Neuron (in vitro differentiated cells): ENCODE data around the gene KIRREL3.

ENCODE experiments used
- H2AFZ ChIP-seq: one replicate; pipeline ENCODE4 v1.6.1; 2013; ENCODE audit warnings: low read depth, mild to moderate bottlenecking, inconsistent platforms, low read length, moderate library complexity
- H3K27me3 ChIP-seq: one replicate; pipeline ENCODE4 v1.6.1; 2013; ENCODE audit warnings: low read length; ENCODE audit not compliant: insufficient read depth
- H3K36me3 ChIP-seq: one replicate; pipeline ENCODE4 v1.6.1; 2013; ENCODE audit warnings: low read length; ENCODE audit not compliant: insufficient read depth
- H3K4me1 ChIP-seq: one replicate; pipeline ENCODE4 v1.6.1; 2013; ENCODE audit warnings: low read length; ENCODE audit not compliant: insufficient read depth
- H3K4me3 ChIP-seq: 2 replicates; pipeline ENCODE4 v1.5.1; 2013; ENCODE audit warnings: mild to moderate bottlenecking, low read length, moderate library complexity
- H3K9me3 ChIP-seq: one replicate; pipeline ENCODE4 v1.6.1; 2013; ENCODE audit warnings: low read length

Gene KIRREL3

DNA sequence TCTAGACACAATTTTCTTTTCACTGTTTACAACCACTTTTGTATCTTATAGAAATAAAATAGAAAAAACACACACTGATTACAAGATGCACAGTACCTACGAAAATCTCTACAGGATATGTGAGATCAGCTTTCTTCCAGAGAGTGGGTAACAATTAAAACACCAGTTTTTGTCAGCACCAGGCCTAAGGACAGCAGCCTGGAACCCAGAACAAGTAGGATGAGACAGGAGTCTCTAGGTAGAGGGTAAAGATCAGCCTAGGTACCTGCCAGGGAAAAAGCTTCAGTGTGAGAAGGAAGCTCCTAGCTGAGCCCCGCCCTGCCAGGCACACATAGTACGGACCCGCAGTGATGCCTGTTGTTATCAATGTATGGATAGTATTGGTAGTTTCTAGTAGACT is 61.9 kb downstream of the KIRREL3 start:
- no peaks in the 10 kb centered on the region for H3K27me3 ChIP-seq
- no peaks in the 10 kb centered on the region for H3K9me3 ChIP-seq
- H2AFZ ChIP-seq = no peak overlapping the region
- no peaks in the 10 kb centered on the region for H3K4me1 ChIP-seq
- no peak overlapping the region for H3K4me3 ChIP-seq
- no peaks in the 10 kb centered on the region for H3K36me3 ChIP-seq

DNA sequence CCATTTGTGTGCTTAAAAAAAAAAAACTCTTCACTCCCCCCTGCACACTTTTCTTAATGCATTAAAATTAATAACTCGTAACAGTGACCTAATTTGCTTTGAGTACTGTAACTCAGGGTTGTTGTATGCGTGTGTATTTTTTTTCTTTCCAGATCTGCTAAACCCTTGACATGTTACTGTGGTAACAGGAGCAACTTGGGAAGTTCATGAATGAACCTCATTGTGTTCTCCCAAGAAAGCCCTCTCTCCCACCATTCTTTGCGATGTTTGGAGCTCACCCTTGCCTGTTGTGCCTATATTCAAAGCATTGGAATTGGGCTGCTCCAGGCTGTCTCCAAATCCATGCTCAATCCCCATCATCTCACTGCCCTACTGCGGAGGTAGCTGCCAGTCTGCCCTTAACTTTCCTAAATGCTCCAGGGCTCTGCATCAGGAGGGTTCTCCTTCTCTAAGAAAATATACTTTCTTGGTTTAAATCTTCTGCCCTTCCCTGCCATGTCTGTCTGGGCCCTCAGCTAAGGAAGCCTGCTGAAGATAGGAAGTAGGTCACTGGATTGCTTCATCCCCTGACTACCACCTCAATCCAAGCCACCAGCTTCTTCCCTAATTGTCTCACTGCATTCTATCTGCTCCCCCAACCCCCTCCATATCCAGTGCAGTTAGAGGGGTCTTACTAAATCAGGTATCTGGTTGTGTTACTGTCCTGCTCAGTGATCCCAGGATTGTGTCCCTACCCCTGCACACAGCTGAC is 70.3 kb downstream of the KIRREL3 start:
- Histone ChIP-seq H2AFZ (no peak overlapping the region), H3K4me3 (no peak overlapping the region), H3K36me3 (no peaks in the 10 kb centered on the region), H3K27me3 (no peaks in the 10 kb centered on the region), H3K4me1 (no peaks in the 10 kb centered on the region), H3K9me3 (no peaks in the 10 kb centered on the region)

GRCh38 chr11:126929179-126930061 is 71.2 kb downstream of the KIRREL3 start:
- H3K36me3 ChIP-seq = no peaks in the 10 kb centered on the region
- no peak overlapping the region for H2AFZ ChIP-seq
- no peaks in the 10 kb centered on the region for H3K27me3 ChIP-seq
- no peaks in the 10 kb centered on the region for H3K4me1 ChIP-seq
- H3K4me3 ChIP-seq = no peak overlapping the region
- no peaks in the 10 kb centered on the region for H3K9me3 ChIP-seq

- Histone ChIP-seq H3K4me1 (no peaks in the 10 kb centered on the region), H3K4me3 (no peak overlapping the region), H3K36me3 (no peaks in the 10 kb centered on the region), H3K9me3 (no peaks in the 10 kb centered on the region), H2AFZ (no peak overlapping the region), H3K27me3 (no peaks in the 10 kb centered on the region)
These were observed 72.9 kb downstream of the KIRREL3 start for GRCh38 chr11:126927623-126928022.

GRCh38 chr11:126926376-126926791 is 74.2 kb downstream of the KIRREL3 start:
- Histone ChIP-seq H3K36me3 (no peaks in the 10 kb centered on the region), H3K9me3 (no peaks in the 10 kb centered on the region), H3K27me3 (no peaks in the 10 kb centered on the region), H3K4me3 (no peak overlapping the region), H3K4me1 (no peaks in the 10 kb centered on the region), H2AFZ (no peak overlapping the region)

DNA sequence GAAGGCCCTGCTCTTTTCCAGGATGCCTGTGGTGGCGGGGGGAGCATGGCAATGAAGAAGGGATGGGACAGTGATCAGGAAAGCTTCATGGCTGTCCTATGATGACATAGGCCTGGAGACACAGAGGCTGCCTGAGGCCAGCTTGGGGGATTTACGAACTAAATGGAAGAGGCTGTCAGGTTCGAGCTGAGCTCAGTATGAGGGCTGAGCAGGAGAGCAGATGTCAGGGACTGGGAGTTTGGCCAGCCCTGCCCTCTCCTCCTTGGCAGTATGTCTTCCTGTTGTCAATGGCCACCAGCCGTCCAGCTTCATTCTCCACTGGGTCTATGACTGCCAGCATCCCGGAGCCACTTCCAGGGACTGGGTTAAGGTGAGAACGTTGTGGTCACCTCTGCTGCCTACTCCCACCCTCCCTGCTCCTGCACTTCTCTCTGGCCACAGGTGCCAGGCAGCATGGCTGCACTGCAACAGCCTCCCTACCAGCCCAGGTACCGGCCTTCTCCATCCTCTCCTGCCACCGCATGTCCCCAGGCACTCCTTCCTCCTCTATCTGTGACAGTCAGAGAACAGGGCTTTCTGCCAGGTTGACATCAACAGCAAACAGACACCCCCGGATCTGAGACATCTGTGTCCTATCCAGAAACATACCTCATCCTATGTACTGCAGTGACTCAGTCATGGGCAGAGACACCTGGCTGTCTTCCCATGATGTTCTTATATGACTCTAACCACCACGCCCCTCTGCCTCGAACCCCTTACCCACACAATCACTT is 75.1 kb downstream of the KIRREL3 start:
- H3K4me1 ChIP-seq = no peaks in the 10 kb centered on the region
- H3K4me3 ChIP-seq = no peak overlapping the region
- no peak overlapping the region for H2AFZ ChIP-seq
- no peaks in the 10 kb centered on the region for H3K9me3 ChIP-seq
- H3K36me3 ChIP-seq = no peaks in the 10 kb centered on the region
- H3K27me3 ChIP-seq = no peaks in the 10 kb centered on the region

- Histone ChIP-seq H2AFZ (no peak overlapping the region), H3K4me1 (no peaks in the 10 kb centered on the region), H3K9me3 (no peaks in the 10 kb centered on the region), H3K4me3 (no peak overlapping the region), H3K27me3 (no peaks in the 10 kb centered on the region), H3K36me3 (no peaks in the 10 kb centered on the region)
These were observed 76.1 kb downstream of the KIRREL3 start for GRCh38 chr11:126924376-126925040.

DNA sequence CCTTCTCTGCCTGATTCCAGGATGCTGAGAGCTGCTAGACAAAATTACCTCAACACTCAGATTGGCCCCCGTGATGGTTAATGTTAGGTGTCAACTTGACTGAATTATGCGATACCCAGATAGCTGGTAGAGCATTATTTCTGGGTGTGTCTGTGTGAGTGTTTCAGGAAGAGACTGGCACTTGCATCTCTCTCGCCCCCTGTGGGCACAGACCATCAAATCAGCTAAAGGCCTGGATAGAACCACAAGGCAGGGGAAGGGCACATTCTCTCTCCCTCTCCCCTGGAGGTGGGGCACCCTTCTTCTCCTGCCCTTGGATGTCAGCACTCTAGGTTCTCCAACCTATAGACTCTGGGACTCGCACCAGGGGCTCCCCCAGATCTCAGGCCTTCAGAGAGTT is 79.7 kb downstream of the KIRREL3 start:
- no peaks in the 10 kb centered on the region for H3K36me3 ChIP-seq
- peaks cover 3% of the 10 kb centered on the region for H3K4me1 ChIP-seq
- H3K4me3 ChIP-seq = no peak overlapping the region
- H3K9me3 ChIP-seq = no peaks in the 10 kb centered on the region
- no peaks in the 10 kb centered on the region for H3K27me3 ChIP-seq
- H2AFZ ChIP-seq = no peak overlapping the region

GRCh38 chr11:126919147-126919823 is 81.3 kb downstream of the KIRREL3 start:
- peaks cover 3% of the 10 kb centered on the region for H3K4me1 ChIP-seq
- no peak overlapping the region for H2AFZ ChIP-seq
- H3K27me3 ChIP-seq = no peaks in the 10 kb centered on the region
- no peaks in the 10 kb centered on the region for H3K9me3 ChIP-seq
- H3K4me3 ChIP-seq = no peak overlapping the region
- no peaks in the 10 kb centered on the region for H3K36me3 ChIP-seq

- no peak overlapping the region for H2AFZ ChIP-seq
- no peaks in the 10 kb centered on the region for H3K27me3 ChIP-seq
- no peaks in the 10 kb centered on the region for H3K9me3 ChIP-seq
- no peak overlapping the region for H3K4me3 ChIP-seq
- peaks cover 3% of the 10 kb centered on the region for H3K4me1 ChIP-seq
- no peaks in the 10 kb centered on the region for H3K36me3 ChIP-seq
These were observed 82.0 kb downstream of the KIRREL3 start for GRCh38 chr11:126918556-126918955.

GRCh38 chr11:126917531-126918204 is 82.9 kb downstream of the KIRREL3 start:
- Histone ChIP-seq H2AFZ (no peak overlapping the region), H3K4me3 (no peak overlapping the region), H3K4me1 (peaks cover 3% of the 10 kb centered on the region), H3K27me3 (no peaks in the 10 kb centered on the region), H3K36me3 (no peaks in the 10 kb centered on the region), H3K9me3 (no peaks in the 10 kb centered on the region)

DNA sequence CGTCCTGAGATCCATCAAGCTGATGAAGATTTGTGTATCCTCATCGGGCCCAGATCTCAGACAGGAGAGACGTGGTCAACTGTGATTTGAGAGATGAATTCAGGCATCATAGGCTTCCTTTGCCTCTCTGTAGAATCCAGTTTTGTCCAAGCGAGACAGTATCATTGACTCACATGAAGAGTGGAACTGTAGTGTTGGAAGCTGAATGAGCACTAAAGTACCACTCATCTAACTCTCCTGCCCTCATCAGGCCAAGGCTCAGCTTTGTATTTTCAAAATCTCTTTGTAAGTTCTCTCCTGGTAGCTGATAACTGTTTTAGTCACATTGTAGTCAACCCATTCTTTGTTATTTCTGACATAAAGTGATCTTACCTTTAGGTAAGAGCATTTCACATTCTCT is 85.1 kb downstream of the KIRREL3 start:
- Histone ChIP-seq H3K27me3 (no peaks in the 10 kb centered on the region), H3K36me3 (no peaks in the 10 kb centered on the region), H3K4me1 (peaks cover 3% of the 10 kb centered on the region), H2AFZ (no peak overlapping the region), H3K4me3 (no peak overlapping the region), H3K9me3 (no peaks in the 10 kb centered on the region)
